ENCODE measurements around the gene JMJD7. TPM values are rescaled to one million over a fixed set of nuclear protein-coding genes. Genes with fewer than 3 reads are reported as not detected.

Gene JMJD7
- total RNA-seq, 2 donors from 2014 or later: 6.7 to 12.1 TPM

- DNase-seq (ENCODE audit: low spot score) (no peak), ATAC-seq (no peak)
- H3K27me3 Mint-ChIP-seq: no peaks in the 10 kb centered on the region
- peaks cover 4% of the 10 kb centered on the region for H3K36me3 Mint-ChIP-seq
- H3K27ac Mint-ChIP-seq: no peak overlapping the region
- no peaks in the 10 kb centered on the region for H3K4me1 Mint-ChIP-seq (ENCODE audit: low read depth in 2 of 2)
- H3K4me3 Mint-ChIP-seq: no peak overlapping the region
- H3K9me3 Mint-ChIP-seq: no peaks in the 10 kb centered on the region
Observed at GRCh38 chr15:41849204-41849603, 21.3 kb downstream of the JMJD7 start.

GRCh38 chr15:41849861-41850260, 22.0 kb downstream of the JMJD7 start:
- H3K4me3 Mint-ChIP-seq: no peak overlapping the region
- ATAC-seq (no peak), DNase-seq (ENCODE audit: low spot score) (no peak)
- no peaks in the 10 kb centered on the region for H3K4me1 Mint-ChIP-seq (ENCODE audit: low read depth in 2 of 2)
- H3K36me3 Mint-ChIP-seq: peaks cover 4% of the 10 kb centered on the region
- H3K9me3 Mint-ChIP-seq: no peaks in the 10 kb centered on the region
- H3K27ac Mint-ChIP-seq: no peak overlapping the region
- H3K27me3 Mint-ChIP-seq: no peaks in the 10 kb centered on the region

GRCh38 chr15:41850482-41851166, 22.7 kb downstream of the JMJD7 start:
- Mint-ChIP-seq H3K36me3 (peaks cover 4% of the 10 kb centered on the region), H3K9me3 (no peaks in the 10 kb centered on the region), H3K4me3 (no peak overlapping the region), H3K27me3 (no peaks in the 10 kb centered on the region), H3K27ac (no peak overlapping the region), H3K4me1 (ENCODE audit: low read depth in 2 of 2) (no peaks in the 10 kb centered on the region)
- DNase-seq (ENCODE audit: low spot score): no peak
- ATAC-seq: no peak

- H3K4me3 Mint-ChIP-seq: no peak overlapping the region
- H3K27ac Mint-ChIP-seq: no peak overlapping the region
- H3K36me3 Mint-ChIP-seq: peaks cover 4% of the 10 kb centered on the region
- DNase-seq (ENCODE audit: low spot score) (no peak), ATAC-seq (no peak)
- H3K27me3 Mint-ChIP-seq: no peaks in the 10 kb centered on the region
- no peaks in the 10 kb centered on the region for H3K4me1 Mint-ChIP-seq (ENCODE audit: low read depth in 2 of 2)
- no peaks in the 10 kb centered on the region for H3K9me3 Mint-ChIP-seq
Observed at GRCh38 chr15:41851167-41851523, 23.3 kb downstream of the JMJD7 start.

GRCh38 chr15:41851755-41852370, 24.0 kb downstream of the JMJD7 start:
- no peak for ATAC-seq
- DNase-seq (ENCODE audit: low spot score): no peak
- H3K27me3 Mint-ChIP-seq: no peaks in the 10 kb centered on the region
- no peaks in the 10 kb centered on the region for H3K9me3 Mint-ChIP-seq
- H3K27ac Mint-ChIP-seq: no peak overlapping the region
- H3K4me3 Mint-ChIP-seq: no peak overlapping the region
- H3K36me3 Mint-ChIP-seq: peaks cover 4% of the 10 kb centered on the region
- H3K4me1 Mint-ChIP-seq (ENCODE audit: low read depth in 2 of 2): no peaks in the 10 kb centered on the region

- DNase-seq (ENCODE audit: low spot score) (no peak), ATAC-seq (no peak)
- Mint-ChIP-seq H3K27me3 (no peaks in the 10 kb centered on the region), H3K4me1 (ENCODE audit: low read depth in 2 of 2) (no peaks in the 10 kb centered on the region), H3K4me3 (no peak overlapping the region), H3K27ac (no peak overlapping the region), H3K9me3 (no peaks in the 10 kb centered on the region), H3K36me3 (peaks cover 4% of the 10 kb centered on the region)
Observed at GRCh38 chr15:41852736-41853590, 25.1 kb downstream of the JMJD7 start.

- Mint-ChIP-seq H3K4me1 (ENCODE audit: low read depth in 2 of 2) (no peaks in the 10 kb centered on the region), H3K27me3 (no peaks in the 10 kb centered on the region), H3K9me3 (no peaks in the 10 kb centered on the region), H3K36me3 (no peaks in the 10 kb centered on the region), H3K4me3 (no peak overlapping the region), H3K27ac (no peak overlapping the region)
- no peak for DNase-seq (ENCODE audit: low spot score)
- ATAC-seq: no peak
Observed at GRCh38 chr15:41853831-41854230, 25.9 kb downstream of the JMJD7 start.

- no peaks in the 10 kb centered on the region for H3K9me3 Mint-ChIP-seq
- no peak overlapping the region for H3K27ac Mint-ChIP-seq
- no peak overlapping the region for H3K4me3 Mint-ChIP-seq
- DNase-seq (ENCODE audit: low spot score) (no peak), ATAC-seq (no peak)
- no peaks in the 10 kb centered on the region for H3K27me3 Mint-ChIP-seq
- no peaks in the 10 kb centered on the region for H3K36me3 Mint-ChIP-seq
- H3K4me1 Mint-ChIP-seq (ENCODE audit: low read depth in 2 of 2): no peaks in the 10 kb centered on the region
Observed at GRCh38 chr15:41854443-41854842, 26.6 kb downstream of the JMJD7 start.

- H3K4me1 Mint-ChIP-seq (ENCODE audit: low read depth in 2 of 2): no peaks in the 10 kb centered on the region
- H3K36me3 Mint-ChIP-seq: no peaks in the 10 kb centered on the region
- no peak overlapping the region for H3K27ac Mint-ChIP-seq
- DNase-seq (ENCODE audit: low spot score) (no peak), ATAC-seq (no peak)
- H3K9me3 Mint-ChIP-seq: no peaks in the 10 kb centered on the region
- H3K4me3 Mint-ChIP-seq: no peak overlapping the region
- no peaks in the 10 kb centered on the region for H3K27me3 Mint-ChIP-seq
Observed at GRCh38 chr15:41855261-41855961, 27.5 kb downstream of the JMJD7 start.

GRCh38 chr15:41856262-41856661, 28.4 kb downstream of the JMJD7 start:
- no peaks in the 10 kb centered on the region for H3K27me3 Mint-ChIP-seq
- H3K9me3 Mint-ChIP-seq: no peaks in the 10 kb centered on the region
- no peaks in the 10 kb centered on the region for H3K36me3 Mint-ChIP-seq
- ATAC-seq: no peak
- H3K27ac Mint-ChIP-seq: no peak overlapping the region
- H3K4me1 Mint-ChIP-seq (ENCODE audit: low read depth in 2 of 2): no peaks in the 10 kb centered on the region
- no peak for DNase-seq (ENCODE audit: low spot score)
- no peak overlapping the region for H3K4me3 Mint-ChIP-seq

- no peaks in the 10 kb centered on the region for H3K27me3 Mint-ChIP-seq
- no peaks in the 10 kb centered on the region for H3K4me1 Mint-ChIP-seq (ENCODE audit: low read depth in 2 of 2)
- no peak for DNase-seq (ENCODE audit: low spot score)
- H3K27ac Mint-ChIP-seq: no peak overlapping the region
- ATAC-seq: no peak
- H3K9me3 Mint-ChIP-seq: no peaks in the 10 kb centered on the region
- H3K36me3 Mint-ChIP-seq: no peaks in the 10 kb centered on the region
- H3K4me3 Mint-ChIP-seq: no peak overlapping the region
Observed at GRCh38 chr15:41856716-41857115, 28.8 kb downstream of the JMJD7 start.

GRCh38 chr15:41857316-41857715, 29.4 kb downstream of the JMJD7 start:
- H3K27ac Mint-ChIP-seq: no peak overlapping the region

GRCh38 chr15:41858756-41859155, 30.9 kb downstream of the JMJD7 start:
- ATAC-seq (no peak), DNase-seq (ENCODE audit: low spot score) (no peak)
- Mint-ChIP-seq H3K36me3 (no peaks in the 10 kb centered on the region), H3K27me3 (no peaks in the 10 kb centered on the region), H3K27ac (no peak overlapping the region), H3K4me3 (no peak overlapping the region), H3K9me3 (no peaks in the 10 kb centered on the region), H3K4me1 (ENCODE audit: low read depth in 2 of 2) (peaks cover 0 to 3% of the 10 kb centered on the region in 2 donors)

More at GRCh38 chr15:41857316-41857715, 29.4 kb downstream of the JMJD7 start:
- H3K4me3 Mint-ChIP-seq: no peak overlapping the region
- no peaks in the 10 kb centered on the region for H3K27me3 Mint-ChIP-seq
- H3K4me1 Mint-ChIP-seq (ENCODE audit: low read depth in 2 of 2): no peaks in the 10 kb centered on the region
- no peaks in the 10 kb centered on the region for H3K9me3 Mint-ChIP-seq
- no peaks in the 10 kb centered on the region for H3K36me3 Mint-ChIP-seq
- ATAC-seq: no peak
- no peak for DNase-seq (ENCODE audit: low spot score)
